A673 (cell line): ENCODE data around the gene IL10RA. TPM values are rescaled to one million over a fixed set of nuclear protein-coding genes. Genes with fewer than 3 reads are reported as not detected.

Experiments used
- BruUV-seq: library from RNA; stranded (reverse); fragments of 400-500 nt; replicated peaks from 2 replicates; lab custom pipeline; 2021; lab: Mats Ljungman, UMichigan
- CTCF ChIA-PET: fragments of 300-600 bp; sonication (Branson Sonifier 250); formaldehyde crosslinking; loops from one replicate; lab custom pipeline; 2022; ENCODE audit warnings: antibody characterized with exemption; lab: Charles Lee
- POLR2A ChIA-PET: fragments of 300-600 bp; sonication (Branson Sonifier 250); formaldehyde crosslinking; loops from one replicate; lab custom pipeline; 2022; ENCODE audit warnings: antibody characterized with exemption; ENCODE audit not compliant: low non-redundant PET; lab: Charles Lee
- DNase-seq: peaks from one replicate; pipeline ENCODE4 v3.0.0-alpha.2; 2015; ENCODE audit warnings: low spot score
- H3K27ac ChIP-seq: fragments of 200-600 bp; sonication (generic); 2 replicates; pipeline ENCODE4 v1.5.1; 2016; ENCODE audit warnings: mixed run types, low read depth, mild to moderate bottlenecking, mixed read lengths, antibody characterized with exemption, low read length; ENCODE audit not compliant: poor library complexity, severe bottlenecking
- H3K27me3 ChIP-seq: fragments of 200-600 bp; sonication (generic); replicated peaks from 2 replicates; pipeline ENCODE4 v1.6.1; 2017; ENCODE audit warnings: mixed run types, low read depth, mild to moderate bottlenecking, mixed read lengths, antibody characterized with exemption, low read length; ENCODE audit not compliant: insufficient read depth, poor library complexity
- H3K36me3 ChIP-seq: fragments of 200-600 bp; sonication (generic); 2 replicates; pipeline ENCODE4 v1.6.1; 2016; ENCODE audit warnings: mixed run types, mild to moderate bottlenecking, mixed read lengths, antibody characterized with exemption, low read length; ENCODE audit not compliant: insufficient read depth, poor library complexity, severe bottlenecking
- H3K4me1 ChIP-seq: fragments of 200-600 bp; sonication (generic); 2 replicates; pipeline ENCODE4 v1.6.1; 2017; ENCODE audit warnings: mixed run types, mild to moderate bottlenecking, mixed read lengths, antibody characterized with exemption, low read length; ENCODE audit not compliant: insufficient read depth, poor library complexity, severe bottlenecking
- H3K4me3 ChIP-seq: fragments of 200-600 bp; sonication (generic); 2 replicates; pipeline ENCODE4 v1.5.1; 2016; ENCODE audit warnings: low read depth, mixed run types, mild to moderate bottlenecking, mixed read lengths, low read length; ENCODE audit not compliant: poor library complexity, severe bottlenecking
- H3K9me3 ChIP-seq: fragments of 200-600 bp; sonication (generic); 2 replicates; pipeline ENCODE4 v1.6.1; 2016; ENCODE audit warnings: mixed run types, low read depth, mild to moderate bottlenecking, mixed read lengths, antibody characterized with exemption, low read length; ENCODE audit not compliant: poor library complexity, severe bottlenecking
- CTCF ChIP-seq: fragments of 300-800, 200-600 bp; sonication (generic); conservative IDR thresholded peaks from 2 replicates; pipeline ENCODE4 v1.5.1; 2017; ENCODE audit warnings: low read depth, mild to moderate bottlenecking, antibody characterized with exemption, low read length, moderate library complexity, mixed read lengths
- EZH2 ChIP-seq: fragments of 200-600 bp; sonication (generic); IDR thresholded peaks from 2 replicates; pipeline ENCODE4 v1.6.1; 2017; ENCODE audit warnings: borderline replicate concordance, low read depth, mild to moderate bottlenecking, mixed read lengths, antibody characterized with exemption, low read length; ENCODE audit not compliant: poor library complexity, severe bottlenecking
- intact Hi-C: fragments of 100-400 bp; cut with micrococcal nuclease; formaldehyde crosslinking; loops from one replicate; pipeline ENCODE4 v1.10.0; 2022; ENCODE audit not compliant: unreplicated experiment
- total RNA-seq: library from RNA; stranded (reverse); gene quantifications from 2 replicates; pipeline ENCODE4 v1.2.3, GENCODE V29; 2021

The IL10RA gene
- total RNA-seq, 1 experiment from 2014 or later, result not detected

DNA sequence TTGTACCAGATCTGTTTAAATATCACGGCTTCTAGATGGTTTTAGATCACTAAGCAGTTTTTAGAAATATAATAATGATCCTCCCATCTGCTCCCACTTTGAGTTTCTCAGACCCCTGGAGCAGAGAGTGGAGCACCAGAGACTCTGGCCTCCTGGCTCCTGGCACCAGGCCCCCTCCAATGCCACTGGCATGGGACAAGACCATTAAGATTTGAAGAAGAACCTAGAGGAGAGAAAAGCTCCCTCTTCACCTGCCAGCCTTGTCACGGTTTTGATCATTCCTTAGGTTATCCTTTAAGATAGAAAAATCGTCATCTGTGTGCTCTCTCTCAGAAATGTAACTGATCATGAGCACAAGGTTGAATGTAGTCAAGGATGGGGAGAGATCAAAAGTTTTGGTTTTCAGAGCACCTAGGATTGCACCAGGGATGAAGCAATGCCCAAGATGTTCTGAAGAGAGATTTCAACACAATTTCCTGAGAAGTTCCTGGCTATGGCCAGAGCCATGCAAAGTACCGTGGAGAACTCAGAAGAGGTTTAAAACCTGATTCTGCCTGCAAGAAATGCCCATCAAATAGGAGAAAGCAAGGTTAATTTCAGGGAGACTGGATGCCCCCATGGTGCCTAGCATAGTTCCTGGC, 22.2 kb downstream of the IL10RA start:
- no peak for DNase-seq
- Histone ChIP-seq H3K27me3 (peaks cover 12% of the 10 kb centered on the region), H3K27ac (no peak overlapping the region), H3K9me3 (no peaks in the 10 kb centered on the region), H3K4me1 (peaks cover under 1% of the 10 kb centered on the region), H3K36me3 (no peaks in the 10 kb centered on the region), H3K4me3 (no peak overlapping the region)
- BruUV-seq, result no TSS peak
- TF ChIP-seq EZH2, result no peak
- no peak for TF ChIP-seq CTCF
- ChIA-PET CTCF (interaction anchor here (0.7 kb wide), 1 partner anchor 47 kb away, joined by 6 read pairs; no protein-coding TSS in a partner anchor), POLR2A (no interaction called here)
- intact Hi-C loops, result no loop called here

- Histone ChIP-seq H3K27me3 (peaks cover 18% of the 10 kb centered on the region), H3K4me1 (no peaks in the 10 kb centered on the region), H3K9me3 (no peaks in the 10 kb centered on the region), H3K27ac (no peak overlapping the region), H3K36me3 (no peaks in the 10 kb centered on the region), H3K4me3 (no peak overlapping the region)
- no TSS peak for BruUV-seq
- POLR2A ChIA-PET, result no interaction called here
- no peak for DNase-seq
- TF ChIP-seq CTCF, result no peak
- no peak for TF ChIP-seq EZH2
- intact Hi-C loops, result no loop called here
- CTCF ChIA-PET, result no interaction called here
Observed at GRCh38 chr11:118009864-118010737, 23.9 kb downstream of the IL10RA start.

- CTCF ChIA-PET, result no interaction called here
- Histone ChIP-seq H3K4me3 (no peak overlapping the region), H3K27me3 (peaks cover 26% of the 10 kb centered on the region), H3K36me3 (no peaks in the 10 kb centered on the region), H3K4me1 (no peaks in the 10 kb centered on the region), H3K27ac (no peak overlapping the region), H3K9me3 (no peaks in the 10 kb centered on the region)
- POLR2A ChIA-PET, result no interaction called here
- no TSS peak for BruUV-seq
- DNase-seq, result no peak
- TF ChIP-seq EZH2 (no peak), CTCF (no peak)
- intact Hi-C loops, result no loop called here
Observed at GRCh38 chr11:118010738-118011461, 24.7 kb downstream of the IL10RA start.
